NT2/D1 (cell line): ENCODE results near the gene GFOD1.
A peak's percentile ranks its signal among the peaks of the same experiment; 100 is the strongest.

ENCODE experiments used
- DNase-seq: peaks from one replicate; pipeline ENCODE4 v3.0.0-alpha.2; 2011; ENCODE audit warnings: low read depth, low spot score
- H3K27me3 ChIP-seq: 2 replicates; pipeline ENCODE4 v1.6.0; 2011; ENCODE audit warnings: mild to moderate bottlenecking; ENCODE audit not compliant: insufficient read length, insufficient read depth
- H3K36me3 ChIP-seq: 2 replicates; pipeline ENCODE4 v1.6.1; 2011; ENCODE audit warnings: mild to moderate bottlenecking, low read length, mixed read lengths; ENCODE audit not compliant: insufficient read depth, insufficient read length
- H3K4me1 ChIP-seq: 2 replicates; pipeline ENCODE4 v1.5.1; 2011; ENCODE audit not compliant: insufficient read depth, insufficient read length
- H3K4me3 ChIP-seq: 2 replicates; pipeline ENCODE4 v1.5.1; 2011; ENCODE audit warnings: low read depth; ENCODE audit not compliant: insufficient read length
- H3K9ac ChIP-seq: 2 replicates; pipeline ENCODE4 v1.6.0; 2011; ENCODE audit warnings: low read depth; ENCODE audit not compliant: insufficient read length
- H3K9me3 ChIP-seq: 2 replicates; pipeline ENCODE4 v1.5.1; 2011; ENCODE audit warnings: mild to moderate bottlenecking, low read length; ENCODE audit not compliant: insufficient read depth
- SUZ12 ChIP-seq: IDR thresholded peaks from 2 replicates; pipeline ENCODE4 v1.6.1; 2011; ENCODE audit not compliant: insufficient read length, insufficient read depth; ENCODE audit errors: extremely low read depth
- YY1 ChIP-seq: IDR thresholded peaks from 2 replicates; pipeline ENCODE4 v1.6.1; 2011; ENCODE audit not compliant: insufficient read length, insufficient read depth
- ZNF274 ChIP-seq: IDR thresholded peaks from 2 replicates; pipeline ENCODE4 v1.6.1; 2011; ENCODE audit warnings: mild to moderate bottlenecking, low read depth, low read length

The GFOD1 gene

DNA sequence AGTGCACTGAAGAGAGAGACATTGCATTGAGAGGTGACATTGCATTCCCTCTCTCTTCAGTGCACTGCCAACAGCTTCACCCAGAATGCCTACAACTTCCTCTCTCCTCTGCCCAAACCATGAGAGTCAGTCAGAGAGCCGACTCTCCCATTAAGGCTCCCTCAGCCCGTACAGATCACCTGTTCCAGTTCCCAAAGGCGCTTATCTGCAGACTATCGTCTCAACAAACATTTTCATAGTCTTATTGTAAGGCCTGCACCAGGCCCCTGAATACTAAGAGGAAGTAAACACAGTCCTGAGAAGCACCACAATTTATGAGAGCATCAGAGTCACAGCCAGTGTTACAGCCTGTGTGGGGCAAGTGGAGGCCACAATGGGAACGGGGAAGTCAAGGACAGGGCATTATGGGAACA lies 53.7 kb downstream of the GFOD1 start:
- no peak overlapping the region for H3K4me3 ChIP-seq
- H3K9ac ChIP-seq = no peak overlapping the region
- H3K27me3 ChIP-seq = no peaks in the 10 kb centered on the region
- H3K4me1 ChIP-seq = no peaks in the 10 kb centered on the region
- no peaks in the 10 kb centered on the region for H3K36me3 ChIP-seq
- TF ChIP-seq SUZ12 = no peak
- TF ChIP-seq YY1 = no peak
- TF ChIP-seq ZNF274 = no peak
- peaks cover 5% of the 10 kb centered on the region; the same call in 1 of the 2 replicates for H3K9me3 ChIP-seq
- DNase-seq = no peak

DNA sequence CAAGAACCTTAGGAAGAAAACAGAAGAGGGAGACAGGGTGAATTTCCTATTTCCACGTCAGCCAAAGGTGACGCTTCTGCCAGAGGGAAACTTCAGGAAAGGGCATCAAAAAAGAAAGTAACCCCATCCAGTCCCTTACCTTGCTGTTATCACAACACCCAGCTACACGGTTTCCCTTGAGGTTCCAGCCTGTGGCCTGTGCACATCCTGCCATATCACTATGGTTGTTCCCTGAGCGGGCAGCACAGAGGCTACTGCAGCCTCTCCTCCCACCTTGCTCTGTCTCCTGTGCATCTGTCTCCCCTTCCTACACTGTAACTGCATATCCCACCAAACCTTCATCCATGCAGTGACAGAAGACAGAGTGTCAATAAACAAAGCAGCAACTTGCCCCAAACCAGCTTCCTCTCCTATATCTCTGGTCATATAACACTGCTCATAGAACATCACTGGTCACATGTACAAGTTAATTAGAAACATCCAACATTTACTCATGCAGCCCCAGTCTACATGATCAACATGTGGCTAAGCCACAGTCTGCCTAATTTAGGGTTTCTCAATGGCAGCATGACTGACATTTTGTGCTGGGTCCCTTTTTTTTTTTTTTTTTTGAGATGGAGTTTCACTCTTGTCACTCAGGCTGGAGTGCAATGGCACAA lies 54.7 kb downstream of the GFOD1 start:
- Histone ChIP-seq H3K36me3 (no peaks in the 10 kb centered on the region), H3K9me3 (peaks cover 5% of the 10 kb centered on the region; the same call in 1 of the 2 replicates), H3K9ac (no peak overlapping the region), H3K4me1 (peaks cover 2% of the 10 kb centered on the region), H3K27me3 (no peaks in the 10 kb centered on the region), H3K4me3 (no peak overlapping the region)
- DNase-seq = no peak
- TF ChIP-seq SUZ12 = no peak
- TF ChIP-seq ZNF274 = no peak
- TF ChIP-seq YY1 = no peak

DNA sequence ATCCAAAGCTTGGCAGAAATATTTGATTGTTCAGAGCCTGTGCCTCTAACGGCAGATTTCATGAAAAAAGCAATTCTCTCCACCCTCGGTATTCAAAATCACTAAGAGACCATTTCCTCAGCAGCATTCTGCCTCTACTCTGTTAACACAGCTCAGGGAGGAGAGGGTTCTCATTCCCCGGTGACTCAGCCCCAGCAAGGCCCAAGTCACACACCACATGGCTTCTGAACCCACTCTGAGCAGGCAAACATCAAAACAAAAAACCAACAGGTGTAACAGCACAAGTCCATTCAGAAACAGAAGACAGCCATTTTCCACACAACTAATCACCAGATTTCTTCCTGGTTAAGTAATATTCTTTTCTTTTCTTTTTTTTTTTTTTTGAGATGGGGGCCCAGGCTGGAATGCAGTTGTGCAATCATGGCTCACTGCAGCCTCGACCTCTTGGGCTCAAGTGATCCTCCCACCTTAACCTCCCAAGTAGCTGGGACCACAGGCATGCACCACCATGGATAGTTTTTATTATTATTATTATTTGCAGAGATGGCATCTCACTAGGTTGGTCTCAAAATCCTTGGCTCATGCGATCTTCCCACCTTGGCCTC lies 55.4 kb downstream of the GFOD1 start:
- Histone ChIP-seq H3K9me3 (peaks cover 5% of the 10 kb centered on the region; the same call in 1 of the 2 replicates), H3K4me1 (peaks cover 2% of the 10 kb centered on the region), H3K36me3 (no peaks in the 10 kb centered on the region), H3K27me3 (no peaks in the 10 kb centered on the region), H3K4me3 (no peak overlapping the region), H3K9ac (no peak overlapping the region)
- DNase-seq = peak; percentile 27
- TF ChIP-seq YY1 (no peak), SUZ12 (no peak), ZNF274 (no peak)

DNA sequence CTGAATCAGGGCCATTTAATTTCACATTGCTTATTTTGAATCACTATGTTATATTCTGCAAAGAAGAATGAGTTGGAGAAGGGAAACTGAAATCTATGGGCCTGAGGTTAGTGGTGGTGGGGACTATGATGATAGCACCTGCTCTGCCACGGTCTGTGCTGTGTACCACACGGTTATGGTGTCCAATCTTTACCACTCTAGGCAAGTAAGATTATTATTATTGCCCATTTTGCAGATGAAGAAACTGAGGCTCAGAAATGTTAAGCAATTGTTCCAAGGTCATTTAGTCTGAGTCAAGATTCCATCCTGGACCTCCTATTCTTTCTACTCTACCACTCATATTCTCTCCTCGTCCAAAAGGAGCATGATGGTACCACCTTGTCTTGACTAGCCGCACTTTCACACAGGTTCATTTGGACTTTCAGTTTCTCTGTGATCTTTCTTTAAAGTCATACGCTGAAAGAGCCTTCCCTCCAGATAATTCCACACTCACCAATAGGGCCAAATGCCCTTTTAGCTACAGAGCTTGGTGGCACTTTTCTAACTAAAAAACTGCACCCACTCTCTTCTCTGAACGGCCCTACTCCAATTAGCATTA lies 56.2 kb downstream of the GFOD1 start:
- DNase-seq = no peak
- Histone ChIP-seq H3K36me3 (no peaks in the 10 kb centered on the region), H3K4me1 (peaks cover 2% of the 10 kb centered on the region), H3K9me3 (peaks cover 5% of the 10 kb centered on the region; the same call in 1 of the 2 replicates), H3K4me3 (no peak overlapping the region), H3K9ac (no peak overlapping the region), H3K27me3 (no peaks in the 10 kb centered on the region)
- TF ChIP-seq YY1 (no peak), ZNF274 (no peak), SUZ12 (no peak)

DNA sequence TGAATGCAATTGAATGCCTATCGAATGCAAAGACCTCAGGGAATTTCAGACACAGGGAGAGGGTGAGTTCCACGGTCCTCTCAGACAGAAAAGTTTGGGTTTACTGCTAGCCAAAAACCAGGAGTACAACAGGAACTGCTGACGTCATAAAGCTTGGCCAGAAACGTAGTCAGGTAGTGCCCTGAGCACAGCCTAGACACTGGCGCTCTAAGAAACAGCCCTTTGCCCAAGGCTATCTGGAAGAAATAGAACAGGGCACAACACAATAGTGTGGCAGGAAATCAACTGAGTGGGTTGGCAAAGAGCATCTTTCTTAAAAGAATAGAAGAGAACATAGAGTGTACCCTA lies 58.0 kb downstream of the GFOD1 start:
- DNase-seq = no peak
- H3K4me3 ChIP-seq = no peak overlapping the region
- TF ChIP-seq YY1 (no peak), ZNF274 (no peak), SUZ12 (no peak)
- H3K9me3 ChIP-seq = peaks cover 3% of the 10 kb centered on the region; the same call in 1 of the 2 replicates
- no peak overlapping the region for H3K9ac ChIP-seq
- peaks cover 5% of the 10 kb centered on the region for H3K4me1 ChIP-seq
- H3K27me3 ChIP-seq = no peaks in the 10 kb centered on the region
- no peaks in the 10 kb centered on the region for H3K36me3 ChIP-seq

DNA sequence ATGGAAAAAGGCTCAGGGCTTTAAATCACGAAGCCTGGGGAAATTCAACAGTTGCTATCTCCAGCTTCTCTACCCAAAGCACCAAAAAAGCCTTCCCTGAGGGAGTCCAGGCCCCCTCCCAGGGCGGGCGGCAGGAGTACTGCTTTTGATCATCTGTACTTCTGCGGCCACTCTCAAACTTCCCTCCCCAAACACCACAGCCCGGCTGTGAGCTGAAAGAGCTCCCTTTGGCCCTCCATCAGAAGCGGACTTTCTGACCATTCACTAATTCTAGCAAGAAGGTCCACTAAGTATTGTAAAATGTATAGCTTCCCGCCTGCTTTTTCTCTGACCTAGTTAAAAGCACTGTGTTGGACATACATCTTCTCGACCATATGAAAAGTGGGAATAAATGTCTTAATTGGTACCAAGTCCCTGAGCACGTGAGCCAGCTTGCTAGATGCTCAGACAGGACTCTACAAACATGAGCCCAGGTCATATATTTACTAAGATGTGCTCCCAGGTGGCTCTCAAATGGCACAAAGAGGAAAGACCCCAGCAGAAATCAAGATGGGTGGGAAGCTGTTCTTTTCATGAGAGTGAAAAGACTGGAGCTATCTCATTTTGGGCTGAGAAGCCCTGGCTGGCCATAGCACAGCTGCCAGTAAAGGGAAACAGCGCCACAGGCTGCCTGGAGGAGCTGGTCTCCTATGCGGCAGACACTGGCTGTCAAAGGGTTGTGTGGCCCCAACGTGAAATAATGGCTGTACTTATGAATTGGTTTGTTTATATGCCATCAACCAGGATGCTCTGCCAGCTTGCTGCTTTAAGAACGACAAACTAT lies 58.6 kb downstream of the GFOD1 start:
- no peak overlapping the region for H3K4me3 ChIP-seq
- DNase-seq = no peak
- no peaks in the 10 kb centered on the region for H3K27me3 ChIP-seq
- no peaks in the 10 kb centered on the region for H3K9me3 ChIP-seq
- H3K36me3 ChIP-seq = no peaks in the 10 kb centered on the region
- no peak overlapping the region for H3K9ac ChIP-seq
- TF ChIP-seq ZNF274 (no peak), YY1 (no peak), SUZ12 (no peak)
- peaks cover 5% of the 10 kb centered on the region for H3K4me1 ChIP-seq
